HCT116 (cell line): ENCODE results near the gene SETD9. TPM values are rescaled to one million over a fixed set of nuclear protein-coding genes. Genes with fewer than 3 reads are reported as not detected.

Experiments
- ATAC-seq: fragments of 200-7000 bp; cut with Tn5 transposase; 2 replicates; pipeline ENCODE4 v1.9.1; 2020; ENCODE audit warnings: mild to moderate bottlenecking, moderate library complexity
- BruUV-seq: library from RNA; stranded (reverse); fragments of 400-500 nt; replicated peaks from 2 replicates; lab custom pipeline; 2021; lab: Mats Ljungman, UMichigan
- CTCF ChIA-PET: fragments of 300-600 bp; sonication (Branson Sonifier 250); formaldehyde crosslinking; loops from one replicate; lab custom pipeline; 2021; ENCODE audit warnings: antibody characterized with exemption; lab: Charles Lee
- POLR2A ChIA-PET: fragments of 300-600, 350-600 bp; sonication (Branson Sonifier 250); formaldehyde crosslinking; loops from one replicate; lab custom pipeline; 2021; ENCODE audit warnings: antibody characterized with exemption; lab: Charles Lee
- RAD21 ChIA-PET, 2 experiments: fragments of 300-600 bp; sonication (Branson Sonifier 250); formaldehyde crosslinking; loops; one replicate each; lab custom pipeline; 2023; ENCODE audit warnings: low total read pairs in 2 of 2; ENCODE audit not compliant: uncharacterized antibody in 2 of 2, unreplicated experiment in 2 of 2, low non-redundant PET in 1 of 2; lab: Charles Lee
- DNase-seq: peaks from one replicate; pipeline ENCODE4 v3.0.0-alpha.2; 2010; ENCODE audit warnings: low read depth, low spot score
- H2AFZ ChIP-seq: fragments of 200-600 bp; shearing (Covaris generic), sonication (generic); 2 replicates; pipeline ENCODE4 v1.6.1; 2017; ENCODE audit warnings: low read depth, mixed run types, mixed read lengths, antibody characterized with exemption, low read length; ENCODE audit not compliant: poor library complexity, severe bottlenecking
- H3K27ac ChIP-seq: 2 replicates; pipeline ENCODE4 v1.5.1; 2012; ENCODE audit warnings: low read depth, low read length
- H3K27me3 ChIP-seq: fragments of 200-600 bp; sonication (generic); 2 replicates; pipeline ENCODE4 v1.6.1; 2016; ENCODE audit warnings: mixed run types, low read length, mixed read lengths; ENCODE audit not compliant: insufficient read depth
- H3K36me3 ChIP-seq, 2 experiments: fragments of 200-500 bp in 1 of 2; fragments of 200-600 bp in 1 of 2; sonication (Bioruptor generic) in 1 of 2; sonication (generic) in 1 of 2; 2 replicates each; pipeline versions ENCODE4 v1.5.1 to v1.6.1; 2014 to 2016; ENCODE audit warnings: low read length in 2 of 2, inconsistent platforms in 1 of 2, mixed read lengths in 1 of 2, mixed run types in 1 of 2; ENCODE audit not compliant: insufficient read depth in 2 of 2, control insufficient read depth in 1 of 2
- H3K4me1 ChIP-seq, 2 experiments: fragments of 200-600 bp in 1 of 2; sonication (generic) in 1 of 2; 2 replicates each; pipeline versions ENCODE4 v1.5.1 to v1.6.1; 2012 to 2017; ENCODE audit warnings: low read length in 2 of 2, inconsistent platforms in 1 of 2, mild to moderate bottlenecking in 1 of 2, mixed read lengths in 1 of 2, mixed run types in 1 of 2, moderate library complexity in 1 of 2; ENCODE audit not compliant: insufficient read depth in 2 of 2, control insufficient read depth in 1 of 2
- H3K4me2 ChIP-seq: fragments of 200-600 bp; sonication (generic); 2 replicates; pipeline ENCODE4 v1.6.1; 2017; ENCODE audit warnings: mixed run types, low read length, mixed read lengths
- H3K4me3 ChIP-seq, 2 experiments: fragments of 200-600 bp in 1 of 2; sonication (generic) in 1 of 2; replicated peaks in 1 of 2; 2 replicates each; pipeline ENCODE4 v1.5.1; 2011 to 2016; ENCODE audit warnings: low read length in 2 of 2, control low read depth in 1 of 2, low read depth in 1 of 2, mild to moderate bottlenecking in 1 of 2, mixed read lengths in 1 of 2, mixed run types in 1 of 2
- H3K79me2 ChIP-seq: fragments of 200-600 bp; sonication (generic); 2 replicates; pipeline ENCODE4 v1.6.1; 2017; ENCODE audit warnings: mild to moderate bottlenecking, mixed run types, low read length, moderate library complexity, mixed read lengths; ENCODE audit not compliant: insufficient read depth
- H3K9ac ChIP-seq: fragments of 200-600 bp; sonication (generic); 2 replicates; pipeline ENCODE4 v1.6.1; 2016; ENCODE audit warnings: low read length, mixed read lengths
- H3K9me2 ChIP-seq: fragments of 200-600 bp; sonication (generic), shearing (Covaris generic); 2 replicates; pipeline ENCODE4 v1.6.1; 2017; ENCODE audit warnings: mixed run types, mild to moderate bottlenecking, moderate library complexity; ENCODE audit not compliant: insufficient read depth
- H3K9me3 ChIP-seq, 2 experiments: fragments of 200-500 bp in 1 of 2; fragments of 200-600 bp in 1 of 2; sonication (Bioruptor generic) in 1 of 2; sonication (generic) in 1 of 2; 2 replicates each; pipeline ENCODE4 v1.6.1; 2014 to 2017; ENCODE audit warnings: low read length in 2 of 2, mixed read lengths in 2 of 2, inconsistent platforms in 1 of 2, low read depth in 1 of 2, mild to moderate bottlenecking in 1 of 2, mixed run types in 1 of 2, moderate library complexity in 1 of 2; ENCODE audit not compliant: control insufficient read depth in 1 of 2, insufficient read depth in 1 of 2
- H4K20me1 ChIP-seq: fragments of 200-600 bp; sonication (generic), shearing (Covaris generic); 2 replicates; pipeline ENCODE4 v1.6.1; 2017; ENCODE audit warnings: mixed run types, mild to moderate bottlenecking, moderate library complexity; ENCODE audit not compliant: insufficient read depth
- CTCF ChIP-seq, 3 experiments: fragments of 200-600 bp in 1 of 3; sonication (generic) in 1 of 3; IDR thresholded peaks in 2 of 3; conservative IDR thresholded peaks in 1 of 3; 2 replicates each; pipeline ENCODE4 v1.5.1; 2012 to 2017; ENCODE audit warnings: low read depth in 2 of 3, low read length in 2 of 3, antibody characterized with exemption in 1 of 3, borderline replicate concordance in 1 of 3, control low read depth in 1 of 3, mild to moderate bottlenecking in 1 of 3, mixed read lengths in 1 of 3, mixed run types in 1 of 3, moderate library complexity in 1 of 3; ENCODE audit not compliant: insufficient read depth in 1 of 3
- POLR2A ChIP-seq: IDR thresholded peaks from 2 replicates; pipeline ENCODE4 v1.7.0; 2011; ENCODE audit warnings: borderline replicate concordance; ENCODE audit not compliant: insufficient read depth, insufficient read length; ENCODE audit errors: extremely low read depth
- POLR2AphosphoS5 ChIP-seq: IDR thresholded peaks from 2 replicates; pipeline ENCODE4 v1.6.1; 2011; ENCODE audit warnings: mild to moderate bottlenecking, low read depth, low read length, moderate library complexity
- YY1 ChIP-seq: IDR thresholded peaks from 2 replicates; pipeline ENCODE4 v1.6.1; 2011; ENCODE audit warnings: low read length, low read depth, moderate library complexity, mild to moderate bottlenecking; ENCODE audit not compliant: insufficient replicate concordance; ENCODE audit errors: extremely low read depth
- ZFX ChIP-seq: fragments of 450-650 bp; IDR thresholded peaks from 2 replicates; pipeline ENCODE4 v1.6.1; 2017
- intact Hi-C: fragments of 100-400 bp; cut with micrococcal nuclease; formaldehyde crosslinking; loops from 2 replicates; pipeline ENCODE4 v1.10.0; 2022
- total RNA-seq: library from RNA; stranded (reverse); gene quantifications from one replicate; pipeline ENCODE4 v1.2.1, GENCODE V29; 2021; ENCODE audit not compliant: unreplicated experiment
- TF ChIP-seq, protein P1 (sequence below): IDR thresholded peaks from 2 replicates; pipeline ENCODE4 v1.6.1; 2012; ENCODE audit warnings: low read depth

Gene SETD9
- total RNA-seq, 1 experiment from 2014 or later = 10.9 TPM

DNA sequence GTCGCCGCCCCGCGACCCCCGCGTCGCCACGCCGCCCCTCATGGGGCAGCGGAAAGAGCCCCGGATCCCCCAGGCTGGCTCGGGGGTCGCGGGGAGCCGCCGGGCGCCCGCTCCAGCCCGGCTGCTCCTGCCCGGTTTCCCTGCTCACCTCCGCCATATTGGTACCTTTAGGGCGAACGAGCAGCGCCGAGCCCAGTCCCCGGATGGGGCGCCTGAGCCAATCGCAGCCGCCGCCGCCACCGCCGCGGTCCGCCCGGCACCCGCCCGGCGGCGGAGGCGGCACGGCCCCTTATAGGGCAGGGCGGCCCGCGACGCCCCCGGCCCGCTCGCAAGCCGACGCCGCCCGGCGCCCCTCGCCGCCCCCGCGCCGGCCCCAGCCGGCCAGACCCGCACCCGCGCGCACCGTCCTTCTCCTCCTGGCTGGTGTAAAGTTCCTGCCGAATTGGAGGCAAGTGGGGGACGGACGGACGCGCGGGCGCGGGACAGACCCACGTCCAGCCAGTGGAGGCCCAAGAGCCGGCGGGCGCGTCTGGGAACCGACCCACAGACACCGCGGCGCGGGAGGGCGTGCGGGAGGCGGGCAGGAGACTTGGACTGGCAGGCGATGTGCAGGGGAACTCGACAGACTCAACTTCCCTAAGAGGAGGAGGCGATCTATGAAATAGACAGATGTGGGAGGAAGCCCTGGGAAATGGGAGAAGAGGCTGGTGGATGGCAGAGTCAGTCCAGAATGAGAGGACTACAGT lies 42.7 kb downstream of the SETD9 start, which contains the start of gene MIER3:
MIER3 (minus strand) TSS at position 178 of the 746 bp plus-strand sequence; CDS start at position 157, 21 bp downstream.
- ChIA-PET RAD21 (no interaction called here), POLR2A (no interaction called here), CTCF (no interaction called here)
- H3K79me2 ChIP-seq = peaks cover 43% of the 10 kb centered on the region
- H3K27ac ChIP-seq = peak within 1 kb of the TSS; percentile 73
- no peaks in the 10 kb centered on the region for H4K20me1 ChIP-seq
- H2AFZ ChIP-seq = no peak within 1 kb of the TSS
- no peaks in the 10 kb centered on the region for H3K9me2 ChIP-seq
- intact Hi-C loops = loop anchor here (5.0 kb wide), 2 partner anchors 130 to 270 kb away; no protein-coding TSS in a partner anchor
- peak within 1 kb of the TSS; percentile 72 to 84 for H3K4me3 ChIP-seq
- ATAC-seq (peak; percentile 92), DNase-seq (peak; percentile 32)
- peak within 1 kb of the TSS; percentile 92 for H3K4me2 ChIP-seq
- H3K4me1 ChIP-seq = peaks cover 8 to 15% of the 10 kb centered on the region in 2 experiments; a peak in 3 of 4 replicates
- BruUV-seq = no TSS peak
- peak within 1 kb of the TSS; percentile 76 for H3K9ac ChIP-seq
- TF ChIP-seq ZFX (peak; percentile 78), YY1 (peak; percentile 93), POLR2AphosphoS5 (peak; percentile 85), POLR2A (peak; percentile 20), CTCF (IDR thresholded peaks at IDR 0.05 in 2 of 3, conservative IDR thresholded peaks at IDR 0.05 in 1 of 3; ENCODE audit: borderline replicate concordance in 1 of 3, insufficient read depth in 1 of 3, low read depth in 2 of 3, low read length in 2 of 3) (no peak)
- TF ChIP-seq, protein P1, sequence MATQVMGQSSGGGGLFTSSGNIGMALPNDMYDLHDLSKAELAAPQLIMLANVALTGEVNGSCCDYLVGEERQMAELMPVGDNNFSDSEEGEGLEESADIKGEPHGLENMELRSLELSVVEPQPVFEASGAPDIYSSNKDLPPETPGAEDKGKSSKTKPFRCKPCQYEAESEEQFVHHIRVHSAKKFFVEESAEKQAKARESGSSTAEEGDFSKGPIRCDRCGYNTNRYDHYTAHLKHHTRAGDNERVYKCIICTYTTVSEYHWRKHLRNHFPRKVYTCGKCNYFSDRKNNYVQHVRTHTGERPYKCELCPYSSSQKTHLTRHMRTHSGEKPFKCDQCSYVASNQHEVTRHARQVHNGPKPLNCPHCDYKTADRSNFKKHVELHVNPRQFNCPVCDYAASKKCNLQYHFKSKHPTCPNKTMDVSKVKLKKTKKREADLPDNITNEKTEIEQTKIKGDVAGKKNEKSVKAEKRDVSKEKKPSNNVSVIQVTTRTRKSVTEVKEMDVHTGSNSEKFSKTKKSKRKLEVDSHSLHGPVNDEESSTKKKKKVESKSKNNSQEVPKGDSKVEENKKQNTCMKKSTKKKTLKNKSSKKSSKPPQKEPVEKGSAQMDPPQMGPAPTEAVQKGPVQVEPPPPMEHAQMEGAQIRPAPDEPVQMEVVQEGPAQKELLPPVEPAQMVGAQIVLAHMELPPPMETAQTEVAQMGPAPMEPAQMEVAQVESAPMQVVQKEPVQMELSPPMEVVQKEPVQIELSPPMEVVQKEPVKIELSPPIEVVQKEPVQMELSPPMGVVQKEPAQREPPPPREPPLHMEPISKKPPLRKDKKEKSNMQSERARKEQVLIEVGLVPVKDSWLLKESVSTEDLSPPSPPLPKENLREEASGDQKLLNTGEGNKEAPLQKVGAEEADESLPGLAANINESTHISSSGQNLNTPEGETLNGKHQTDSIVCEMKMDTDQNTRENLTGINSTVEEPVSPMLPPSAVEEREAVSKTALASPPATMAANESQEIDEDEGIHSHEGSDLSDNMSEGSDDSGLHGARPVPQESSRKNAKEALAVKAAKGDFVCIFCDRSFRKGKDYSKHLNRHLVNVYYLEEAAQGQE = no peak
- H3K9me3 ChIP-seq = no peaks in the 10 kb centered on the region
- no peaks in the 10 kb centered on the region for H3K27me3 ChIP-seq
- peaks cover 0 to 6% of the 10 kb centered on the region in 2 experiments; a peak in 2 of 4 replicates for H3K36me3 ChIP-seq
